GM18858 (cell line): ENCODE measurements around the gene MICAL3.
"Not testable (repeated sequence)": the region's sequence is repeated elsewhere in the genome, so short reads cannot be mapped to it uniquely, and the experiment has no call there.

Experiments used
- ATAC-seq: cut with Tn5 transposase; IDR thresholded peaks from one replicate; pipeline ENCODE4 v1.9.1; 2021; ENCODE audit not compliant: unreplicated experiment

The MICAL3 gene

GRCh38 chr22:17939579-17939978 is 84.8 kb downstream of the MICAL3 start:
- ATAC-seq: no peak

- ATAC-seq: no peak
Observed at GRCh38 chr22:17939011-17939410, 85.3 kb downstream of the MICAL3 start.

GRCh38 chr22:17938484-17938924 is 85.9 kb downstream of the MICAL3 start:
- ATAC-seq: no peak

GRCh38 chr22:17932457-17932856 is 91.9 kb downstream of the MICAL3 start:
- not testable (repeated sequence) for ATAC-seq

- no peak for ATAC-seq
Observed at GRCh38 chr22:17931400-17931825, 92.9 kb downstream of the MICAL3 start.

- ATAC-seq: no peak
Observed at GRCh38 chr22:17930455-17931313, 93.7 kb downstream of the MICAL3 start.

GRCh38 chr22:17929909-17930308 is 94.5 kb downstream of the MICAL3 start:
- no peak for ATAC-seq

GRCh38 chr22:17928391-17928790 is 96.0 kb downstream of the MICAL3 start:
- no peak for ATAC-seq

GRCh38 chr22:17927062-17927461 is 97.3 kb downstream of the MICAL3 start:
- ATAC-seq: no peak

GRCh38 chr22:17926516-17926915 is 97.8 kb downstream of the MICAL3 start:
- no peak for ATAC-seq

GRCh38 chr22:17925431-17925841 is 98.9 kb downstream of the MICAL3 start:
- no peak for ATAC-seq

GRCh38 chr22:17924735-17925364 is 99.5 kb downstream of the MICAL3 start:
- ATAC-seq: no peak

- no peak for ATAC-seq
Observed at GRCh38 chr22:17924076-17924475, 100.3 kb downstream of the MICAL3 start.

- no peak for ATAC-seq
Observed at GRCh38 chr22:17922925-17923903, 101.1 kb downstream of the MICAL3 start.

- ATAC-seq: no peak
Observed at GRCh38 chr22:17921871-17922821, 102.2 kb downstream of the MICAL3 start.

- ATAC-seq: no peak
Observed at GRCh38 chr22:17920992-17921650, 103.2 kb downstream of the MICAL3 start.

GRCh38 chr22:17920145-17920605 is 104.2 kb downstream of the MICAL3 start:
- no peak for ATAC-seq

GRCh38 chr22:17919276-17920144 is 104.9 kb downstream of the MICAL3 start:
- ATAC-seq: no peak
